ENCODE results near the gene FLVCR2.

Gene FLVCR2

GRCh38 chr14:75543253-75543652 is 35.2 kb upstream of the FLVCR2 start:
- Histone ChIP-seq H3K4me3 (ENCODE audit: low read depth in 1 of 2, low read length in 2 of 2) (no peak overlapping the region), H3K27me3 (ENCODE audit: low read depth, low read length) (no peaks in the 10 kb centered on the region), H3K4me1 (ENCODE audit: control insufficient read depth in 1 of 2, insufficient read depth in 2 of 2, low read length in 2 of 2) (no peaks in the 10 kb centered on the region), H3K36me3 (ENCODE audit: control insufficient read depth in 1 of 2, insufficient read depth in 2 of 2, low read length in 2 of 2) (no peaks in the 10 kb centered on the region), H3K27ac (ENCODE audit: low read length) (no peak overlapping the region), H3K9me3 (ENCODE audit: control insufficient read depth in 1 of 2, low read length in 2 of 2) (no peaks in the 10 kb centered on the region)

- Histone ChIP-seq H3K9me3 (ENCODE audit: control insufficient read depth in 1 of 2, low read length in 2 of 2) (no peaks in the 10 kb centered on the region), H3K27me3 (ENCODE audit: low read depth, low read length) (no peaks in the 10 kb centered on the region), H3K4me3 (ENCODE audit: low read depth in 1 of 2, low read length in 2 of 2) (no peak overlapping the region), H3K27ac (ENCODE audit: low read length) (no peak overlapping the region), H3K4me1 (ENCODE audit: control insufficient read depth in 1 of 2, insufficient read depth in 2 of 2, low read length in 2 of 2) (no peaks in the 10 kb centered on the region), H3K36me3 (ENCODE audit: control insufficient read depth in 1 of 2, insufficient read depth in 2 of 2, low read length in 2 of 2) (no peaks in the 10 kb centered on the region)
These were observed 34.6 kb upstream of the FLVCR2 start for GRCh38 chr14:75543786-75544185.

- no peaks in the 10 kb centered on the region for H3K27me3 ChIP-seq (ENCODE audit: low read depth, low read length)
- H3K36me3 ChIP-seq (ENCODE audit: control insufficient read depth in 1 of 2, insufficient read depth in 2 of 2, low read length in 2 of 2): no peaks in the 10 kb centered on the region
- no peak overlapping the region for H3K4me3 ChIP-seq (ENCODE audit: low read depth in 1 of 2, low read length in 2 of 2)
- H3K27ac ChIP-seq (ENCODE audit: low read length): no peak overlapping the region
- H3K9me3 ChIP-seq (ENCODE audit: control insufficient read depth in 1 of 2, low read length in 2 of 2): no peaks in the 10 kb centered on the region
- no peaks in the 10 kb centered on the region for H3K4me1 ChIP-seq (ENCODE audit: control insufficient read depth in 1 of 2, insufficient read depth in 2 of 2, low read length in 2 of 2)
These were observed 32.5 kb upstream of the FLVCR2 start for GRCh38 chr14:75545907-75546306.

GRCh38 chr14:75547552-75548250 is 30.7 kb upstream of the FLVCR2 start:
- H3K4me1 ChIP-seq (ENCODE audit: control insufficient read depth in 1 of 2, insufficient read depth in 2 of 2, low read length in 2 of 2): peaks cover 0 to 4% of the 10 kb centered on the region in 2 donors
- no peaks in the 10 kb centered on the region for H3K9me3 ChIP-seq (ENCODE audit: control insufficient read depth in 1 of 2, low read length in 2 of 2)
- H3K36me3 ChIP-seq (ENCODE audit: control insufficient read depth in 1 of 2, insufficient read depth in 2 of 2, low read length in 2 of 2): no peaks in the 10 kb centered on the region
- no peak overlapping the region for H3K4me3 ChIP-seq (ENCODE audit: low read depth in 1 of 2, low read length in 2 of 2)
- no peak overlapping the region for H3K27ac ChIP-seq (ENCODE audit: low read length)
- H3K27me3 ChIP-seq (ENCODE audit: low read depth, low read length): no peaks in the 10 kb centered on the region

GRCh38 chr14:75548544-75548943 is 29.9 kb upstream of the FLVCR2 start:
- no peaks in the 10 kb centered on the region for H3K9me3 ChIP-seq (ENCODE audit: control insufficient read depth in 1 of 2, low read length in 2 of 2)
- H3K36me3 ChIP-seq (ENCODE audit: control insufficient read depth in 1 of 2, insufficient read depth in 2 of 2, low read length in 2 of 2): no peaks in the 10 kb centered on the region
- H3K4me1 ChIP-seq (ENCODE audit: control insufficient read depth in 1 of 2, insufficient read depth in 2 of 2, low read length in 2 of 2): peaks cover 0 to 11% of the 10 kb centered on the region in 2 donors
- no peak overlapping the region for H3K27ac ChIP-seq (ENCODE audit: low read length)
- H3K4me3 ChIP-seq (ENCODE audit: low read depth in 1 of 2, low read length in 2 of 2): no peak overlapping the region
- H3K27me3 ChIP-seq (ENCODE audit: low read depth, low read length): no peaks in the 10 kb centered on the region

GRCh38 chr14:75549169-75549568 is 29.3 kb upstream of the FLVCR2 start:
- no peaks in the 10 kb centered on the region for H3K9me3 ChIP-seq (ENCODE audit: control insufficient read depth in 1 of 2, low read length in 2 of 2)
- no peaks in the 10 kb centered on the region for H3K36me3 ChIP-seq (ENCODE audit: control insufficient read depth in 1 of 2, insufficient read depth in 2 of 2, low read length in 2 of 2)
- no peak overlapping the region for H3K4me3 ChIP-seq (ENCODE audit: low read depth in 1 of 2, low read length in 2 of 2)
- H3K4me1 ChIP-seq (ENCODE audit: control insufficient read depth in 1 of 2, insufficient read depth in 2 of 2, low read length in 2 of 2): peaks cover 0 to 11% of the 10 kb centered on the region in 2 donors
- no peak overlapping the region for H3K27ac ChIP-seq (ENCODE audit: low read length)
- no peaks in the 10 kb centered on the region for H3K27me3 ChIP-seq (ENCODE audit: low read depth, low read length)

- Histone ChIP-seq H3K27ac (ENCODE audit: low read length) (no peak overlapping the region), H3K36me3 (ENCODE audit: control insufficient read depth in 1 of 2, insufficient read depth in 2 of 2, low read length in 2 of 2) (no peaks in the 10 kb centered on the region)
These were observed 27.4 kb upstream of the FLVCR2 start for GRCh38 chr14:75551021-75551420.

GRCh38 chr14:75553157-75553556 is 25.3 kb upstream of the FLVCR2 start:
- H3K4me3 ChIP-seq (ENCODE audit: low read depth in 1 of 2, low read length in 2 of 2): no peak overlapping the region
- H3K4me1 ChIP-seq (ENCODE audit: control insufficient read depth in 1 of 2, insufficient read depth in 2 of 2, low read length in 2 of 2): peaks cover 0 to 11% of the 10 kb centered on the region in 2 donors
- H3K27me3 ChIP-seq (ENCODE audit: low read depth, low read length): no peaks in the 10 kb centered on the region
- no peaks in the 10 kb centered on the region for H3K36me3 ChIP-seq (ENCODE audit: control insufficient read depth in 1 of 2, insufficient read depth in 2 of 2, low read length in 2 of 2)
- H3K9me3 ChIP-seq (ENCODE audit: control insufficient read depth in 1 of 2, low read length in 2 of 2): peaks cover 0 to 4% of the 10 kb centered on the region in 2 donors
- no peak overlapping the region for H3K27ac ChIP-seq (ENCODE audit: low read length)

More at GRCh38 chr14:75551021-75551420, 27.4 kb upstream of the FLVCR2 start:
- H3K9me3 ChIP-seq (ENCODE audit: control insufficient read depth in 1 of 2, low read length in 2 of 2): no peaks in the 10 kb centered on the region
- H3K4me1 ChIP-seq (ENCODE audit: control insufficient read depth in 1 of 2, insufficient read depth in 2 of 2, low read length in 2 of 2): peaks cover 0 to 11% of the 10 kb centered on the region in 2 donors
- no peak overlapping the region for H3K4me3 ChIP-seq (ENCODE audit: low read depth in 1 of 2, low read length in 2 of 2)
- no peaks in the 10 kb centered on the region for H3K27me3 ChIP-seq (ENCODE audit: low read depth, low read length)

- H3K36me3 ChIP-seq (ENCODE audit: control insufficient read depth in 1 of 2, insufficient read depth in 2 of 2, low read length in 2 of 2): no peaks in the 10 kb centered on the region
- no peak overlapping the region for H3K4me3 ChIP-seq (ENCODE audit: low read depth in 1 of 2, low read length in 2 of 2)
- peaks cover 0 to 11% of the 10 kb centered on the region in 2 donors for H3K4me1 ChIP-seq (ENCODE audit: control insufficient read depth in 1 of 2, insufficient read depth in 2 of 2, low read length in 2 of 2)
- H3K27me3 ChIP-seq (ENCODE audit: low read depth, low read length): no peaks in the 10 kb centered on the region
- no peak overlapping the region for H3K27ac ChIP-seq (ENCODE audit: low read length)
- H3K9me3 ChIP-seq (ENCODE audit: control insufficient read depth in 1 of 2, low read length in 2 of 2): peaks cover 0 to 4% of the 10 kb centered on the region in 2 donors
These were observed 24.6 kb upstream of the FLVCR2 start for GRCh38 chr14:75553761-75554364.

GRCh38 chr14:75554482-75554881 is 23.9 kb upstream of the FLVCR2 start:
- H3K27me3 ChIP-seq (ENCODE audit: low read depth, low read length): no peaks in the 10 kb centered on the region
- peaks cover 0 to 4% of the 10 kb centered on the region in 2 donors for H3K9me3 ChIP-seq (ENCODE audit: control insufficient read depth in 1 of 2, low read length in 2 of 2)
- no peaks in the 10 kb centered on the region for H3K36me3 ChIP-seq (ENCODE audit: control insufficient read depth in 1 of 2, insufficient read depth in 2 of 2, low read length in 2 of 2)
- no peak overlapping the region for H3K4me3 ChIP-seq (ENCODE audit: low read depth in 1 of 2, low read length in 2 of 2)
- peaks cover 0 to 11% of the 10 kb centered on the region in 2 donors for H3K4me1 ChIP-seq (ENCODE audit: control insufficient read depth in 1 of 2, insufficient read depth in 2 of 2, low read length in 2 of 2)
- no peak overlapping the region for H3K27ac ChIP-seq (ENCODE audit: low read length)

- Histone ChIP-seq H3K4me3 (ENCODE audit: low read depth in 1 of 2, low read length in 2 of 2) (no peak overlapping the region), H3K9me3 (ENCODE audit: control insufficient read depth in 1 of 2, low read length in 2 of 2) (peaks cover 0 to 4% of the 10 kb centered on the region in 2 donors), H3K27me3 (ENCODE audit: low read depth, low read length) (no peaks in the 10 kb centered on the region), H3K4me1 (ENCODE audit: control insufficient read depth in 1 of 2, insufficient read depth in 2 of 2, low read length in 2 of 2) (peaks cover 0 to 6% of the 10 kb centered on the region in 2 donors), H3K36me3 (ENCODE audit: control insufficient read depth in 1 of 2, insufficient read depth in 2 of 2, low read length in 2 of 2) (no peaks in the 10 kb centered on the region), H3K27ac (ENCODE audit: low read length) (no peak overlapping the region)
These were observed 20.0 kb upstream of the FLVCR2 start for GRCh38 chr14:75558440-75558839.

All from muscle layer of duodenum (tissue), 2 donors.